ENCODE results near the gene SERPINB6. TPM values are rescaled to one million over a fixed set of nuclear protein-coding genes. Genes with fewer than 3 reads are reported as not detected.
"Not testable (repeated sequence)": the region's sequence is repeated elsewhere in the genome, so short reads cannot be mapped to it uniquely, and the experiment has no call there.

SERPINB6 gene
- total RNA-seq, 1 experiment from 2014 or later = 39.0 TPM

GRCh38 chr6:2942914-2943563 is 28.3 kb downstream of the SERPINB6 start:
- Histone ChIP-seq H3K23me2 (ENCODE audit: insufficient read length, low read depth, low read length, poor library complexity, severe bottlenecking) (no peaks in the 10 kb centered on the region), H3K4ac (ENCODE audit: low read depth, low read length) (no peak overlapping the region), H2BK12ac (ENCODE audit: insufficient read length, low read depth, low read length) (no peak overlapping the region), H3K79me2 (ENCODE audit: insufficient read depth, low read length) (no peaks in the 10 kb centered on the region), H2BK20ac (ENCODE audit: low read depth, low read length, poor library complexity, severe bottlenecking) (no peak overlapping the region), H3T11ph (ENCODE audit: low read length) (no peak overlapping the region), H3K9ac (ENCODE audit: extremely low read depth, insufficient read length, low read length) (no peak overlapping the region), H3K56ac (ENCODE audit: insufficient read length, low read depth, low read length) (no peak overlapping the region), H2AFZ (ENCODE audit: low read length) (no peak overlapping the region), H3K23ac (ENCODE audit: insufficient read length, low read depth, low read length) (no peak overlapping the region), H4K91ac (ENCODE audit: insufficient read length, low read depth, low read length) (no peak overlapping the region), H2BK120ac (ENCODE audit: low read depth, low read length, poor library complexity, severe bottlenecking) (no peak overlapping the region), H3K27ac (ENCODE audit: insufficient read length, low read depth, low read length) (no peak overlapping the region), H3K79me1 (ENCODE audit: insufficient read depth, low read depth, low read length, poor library complexity, severe bottlenecking) (no peaks in the 10 kb centered on the region), H2BK15ac (ENCODE audit: low read depth, low read length) (no peak overlapping the region), H4K20me1 (ENCODE audit: control insufficient read depth, insufficient read depth, insufficient read length) (no peaks in the 10 kb centered on the region), H2AK5ac (ENCODE audit: insufficient read length, low read length) (no peak overlapping the region), H4K8ac (replicated peaks; ENCODE audit: insufficient read length, low read depth, low read length) (no peak overlapping the region), H3K18ac (ENCODE audit: insufficient read length, low read depth, low read length) (no peak overlapping the region), H4K5ac (ENCODE audit: insufficient read length, low read depth, low read length) (no peak overlapping the region), H3K4me2 (ENCODE audit: insufficient read depth, insufficient read length, low read length) (no peak overlapping the region), H3K27me3 (ENCODE audit: insufficient read depth, low read length) (no peaks in the 10 kb centered on the region), H2BK5ac (ENCODE audit: insufficient read length, low read length) (no peak overlapping the region), H3K4me1 (ENCODE audit: insufficient read depth, low read length) (no peaks in the 10 kb centered on the region; the same call in 1 of the 2 replicates), H3K9me3 (ENCODE audit: control insufficient read depth, low read depth, low read length) (no peaks in the 10 kb centered on the region), H3K14ac (ENCODE audit: insufficient read depth, low read length) (no peak overlapping the region)
- Mint-ChIP-seq H3K27me3 (ENCODE audit: low read depth) (no peaks in the 10 kb centered on the region; the same call in 1 of the 2 replicates), H3K9me3 (peaks cover 2 to 5% of the 10 kb centered on the region in 2 experiments; a peak in 1 of 5 replicates), H3K4me1 (peaks cover 30 to 38% of the 10 kb centered on the region in 2 experiments), H3K36me3 (ENCODE audit: insufficient read depth in 1 of 3, low read depth in 3 of 3) (peaks cover 3 to 10% (median 4%) of the 10 kb centered on the region in 3 experiments; a peak in 6 of 7 replicates), H3K27ac (no peak overlapping the region; a peak in 1 of 7 replicates), H3K4me3 (no peak overlapping the region)
- DNase-seq = no peak
- WGBS (ENCODE audit: extremely low coverage, insufficient read length, low lambda C conversion rate) = no CpG with 5 or more reads among the region's 12 CpGs
- no peak for TF ChIP-seq CTCF (conservative IDR thresholded peaks at IDR 0.05)

- not testable (repeated sequence) for H3K4me3 Mint-ChIP-seq; H3K9ac ChIP-seq (ENCODE audit: extremely low read depth, insufficient read length, low read length); H3K23ac ChIP-seq (ENCODE audit: insufficient read length, low read depth, low read length); H3K4ac ChIP-seq (ENCODE audit: low read depth, low read length); H3K79me1 ChIP-seq (ENCODE audit: insufficient read depth, low read depth, low read length, poor library complexity, severe bottlenecking); H3K9me3 ChIP-seq (ENCODE audit: control insufficient read depth, low read depth, low read length); H3T11ph ChIP-seq (ENCODE audit: low read length); DNase-seq; H3K4me1 ChIP-seq (ENCODE audit: insufficient read depth, low read length); H2AK5ac ChIP-seq (ENCODE audit: insufficient read length, low read length); H3K36me3 Mint-ChIP-seq (ENCODE audit: insufficient read depth in 1 of 3, low read depth in 3 of 3); H4K91ac ChIP-seq (ENCODE audit: insufficient read length, low read depth, low read length); H3K27ac Mint-ChIP-seq; H3K56ac ChIP-seq (ENCODE audit: insufficient read length, low read depth, low read length); H3K9me3 Mint-ChIP-seq; H3K4me2 ChIP-seq (ENCODE audit: insufficient read depth, insufficient read length, low read length); H3K18ac ChIP-seq (ENCODE audit: insufficient read length, low read depth, low read length); H2BK120ac ChIP-seq (ENCODE audit: low read depth, low read length, poor library complexity, severe bottlenecking); H3K79me2 ChIP-seq (ENCODE audit: insufficient read depth, low read length); H4K20me1 ChIP-seq (ENCODE audit: control insufficient read depth, insufficient read depth, insufficient read length); H3K27me3 ChIP-seq (ENCODE audit: insufficient read depth, low read length); H4K5ac ChIP-seq (ENCODE audit: insufficient read length, low read depth, low read length); H2AFZ ChIP-seq (ENCODE audit: low read length); H3K23me2 ChIP-seq (ENCODE audit: insufficient read length, low read depth, low read length, poor library complexity, severe bottlenecking); H2BK20ac ChIP-seq (ENCODE audit: low read depth, low read length, poor library complexity, severe bottlenecking); H3K27ac ChIP-seq (ENCODE audit: insufficient read length, low read depth, low read length); H3K14ac ChIP-seq (ENCODE audit: insufficient read depth, low read length); H4K8ac ChIP-seq (replicated peaks; ENCODE audit: insufficient read length, low read depth, low read length); H2BK15ac ChIP-seq (ENCODE audit: low read depth, low read length); H2BK5ac ChIP-seq (ENCODE audit: insufficient read length, low read length); H2BK12ac ChIP-seq (ENCODE audit: insufficient read length, low read depth, low read length); H3K27me3 Mint-ChIP-seq (ENCODE audit: low read depth)
- H3K4me1 Mint-ChIP-seq = peaks cover 30 to 33% of the 10 kb centered on the region in 2 experiments
- no CpG with 5 or more reads among the region's 21 CpGs for WGBS (ENCODE audit: extremely low coverage, insufficient read length, low lambda C conversion rate)
These were observed 29.3 kb downstream of the SERPINB6 start for GRCh38 chr6:2942116-2942515.

Measured in H9 (cell line).